Activated CD8-positive, alpha-beta memory T cell treated with anti-CD3 and anti-CD28 coated beads, Interleukin-2, amount 50 U/mL, for 1 hour (primary cell): ENCODE data around the gene NRG2.

ENCODE experiments used
- DNase-seq: peaks from one replicate; pipeline ENCODE4 v3.0.0-alpha.2; 2020; ENCODE audit errors: extremely low read depth

NRG2 gene

DNA sequence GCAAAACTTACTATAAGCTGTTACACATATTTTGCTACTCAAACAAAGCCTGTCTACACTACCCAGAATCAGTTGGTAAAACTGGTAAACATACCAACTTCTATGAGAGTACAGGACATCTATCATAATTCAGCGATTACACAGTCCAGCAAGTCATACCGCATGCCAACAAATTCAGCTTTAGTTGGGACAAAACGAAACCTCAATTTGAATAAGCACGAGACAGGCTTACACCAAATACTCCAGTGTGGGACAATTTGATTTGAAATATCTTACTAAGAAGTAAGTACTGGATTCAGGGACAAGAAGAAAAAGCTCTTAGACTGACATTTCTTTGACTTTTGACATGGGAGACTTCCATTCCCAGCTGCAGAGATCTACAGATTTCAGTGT, 2.0 kb downstream of the NRG2 start:
- DNase-seq: no peak

DNA sequence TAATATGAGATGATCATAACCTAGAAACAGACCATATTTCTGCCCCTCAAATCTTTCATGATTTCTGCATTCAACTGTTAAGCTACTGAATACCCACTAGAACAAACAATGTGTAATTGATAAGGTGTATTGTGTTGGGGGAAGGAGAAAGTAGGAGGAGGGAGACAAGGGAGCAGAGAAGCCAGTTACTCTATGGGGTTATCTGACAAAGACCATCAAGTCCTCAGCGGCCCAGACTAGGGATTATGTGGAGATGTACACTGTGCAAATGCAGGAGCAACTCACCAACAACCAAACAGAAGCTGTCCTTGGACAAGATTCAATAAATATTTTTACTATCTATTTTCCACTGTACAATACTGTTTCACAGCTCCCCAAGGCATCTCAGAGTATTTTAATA, 2.7 kb downstream of the NRG2 start:
- no peak for DNase-seq

DNA sequence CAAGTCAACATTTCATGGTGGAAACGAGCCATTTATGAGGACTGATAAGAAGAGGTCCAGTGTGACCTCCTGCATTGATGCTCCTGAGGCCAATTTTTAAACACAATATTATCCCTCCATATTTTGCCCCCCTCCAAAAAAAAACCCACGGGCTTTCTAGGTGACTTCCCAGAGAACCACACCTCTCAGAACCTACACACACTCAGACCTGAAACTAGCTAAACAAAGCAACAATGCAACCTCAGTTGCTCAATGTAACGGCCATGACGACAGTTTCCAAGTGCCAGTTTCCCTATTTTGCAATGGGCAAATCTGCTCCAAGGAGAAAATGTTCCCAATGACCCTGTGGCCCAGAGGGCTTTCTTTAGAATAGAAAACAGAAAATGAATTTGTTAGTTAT, 3.5 kb downstream of the NRG2 start:
- no peak for DNase-seq

DNA sequence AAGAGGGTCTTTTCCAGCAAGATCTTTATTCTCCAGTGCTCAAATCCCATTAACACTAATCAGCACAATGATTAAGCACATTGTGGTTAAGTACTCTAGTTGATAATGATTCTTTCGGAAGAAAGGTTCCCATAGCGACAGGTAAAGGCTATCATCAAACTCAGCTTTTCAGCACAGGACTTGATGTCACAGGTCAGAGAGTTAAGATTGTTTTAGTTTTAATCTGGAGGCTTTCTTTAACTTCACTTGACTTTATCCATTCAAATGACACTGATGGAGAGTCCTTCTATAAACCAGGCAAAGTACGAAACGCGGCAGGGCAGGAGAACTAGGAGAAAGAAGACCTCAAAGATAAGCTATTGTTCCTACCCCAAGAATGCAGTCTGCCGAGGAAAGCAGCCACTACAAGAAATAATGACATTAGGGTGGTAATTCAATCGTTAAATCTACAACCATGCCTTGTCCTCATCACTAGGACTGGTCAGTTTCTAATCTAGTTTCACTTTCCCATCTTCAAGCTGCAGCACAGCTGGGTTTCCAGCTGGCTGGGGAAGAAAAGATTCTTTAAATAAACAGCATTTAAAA, 4.6 kb downstream of the NRG2 start:
- DNase-seq: no peak

DNA sequence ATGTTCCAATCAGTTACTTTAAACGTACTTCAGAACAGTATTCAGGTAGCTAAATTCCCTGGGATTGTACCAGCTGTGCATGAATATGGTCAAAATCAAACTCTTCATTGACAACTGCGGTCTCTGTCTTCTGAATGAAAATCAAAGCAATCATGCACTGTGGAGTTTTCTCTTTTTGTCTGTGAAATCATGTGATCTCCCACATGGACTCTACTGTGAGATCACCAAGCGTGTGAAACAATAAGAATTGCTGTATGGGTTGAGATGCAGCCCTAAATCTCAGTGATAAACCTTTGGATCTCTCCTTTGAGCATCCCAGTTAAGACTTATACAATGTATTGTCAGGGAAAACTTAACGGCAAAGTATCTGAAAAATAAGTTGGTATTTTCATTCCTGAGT, 6.1 kb downstream of the NRG2 start:
- no peak for DNase-seq

DNA sequence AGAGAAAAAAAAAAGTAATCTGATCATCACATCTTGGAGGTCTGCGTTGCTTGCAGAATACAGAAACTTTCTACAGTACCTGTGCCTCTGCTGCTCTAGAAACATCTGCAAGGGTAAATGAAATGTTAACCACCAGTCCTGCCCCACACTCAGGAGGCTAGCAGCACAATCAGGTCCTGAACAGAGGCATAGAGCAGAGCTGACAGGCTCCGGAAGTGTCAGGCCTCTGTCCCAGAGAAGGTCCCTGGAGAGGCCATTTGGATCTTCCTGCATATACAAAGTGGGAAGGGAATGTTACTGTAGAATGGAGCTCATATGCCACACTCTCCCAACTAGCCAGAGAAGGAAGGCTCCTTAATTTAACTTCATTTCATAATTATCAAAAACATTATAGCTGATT, 7.2 kb downstream of the NRG2 start:
- DNase-seq: no peak

DNA sequence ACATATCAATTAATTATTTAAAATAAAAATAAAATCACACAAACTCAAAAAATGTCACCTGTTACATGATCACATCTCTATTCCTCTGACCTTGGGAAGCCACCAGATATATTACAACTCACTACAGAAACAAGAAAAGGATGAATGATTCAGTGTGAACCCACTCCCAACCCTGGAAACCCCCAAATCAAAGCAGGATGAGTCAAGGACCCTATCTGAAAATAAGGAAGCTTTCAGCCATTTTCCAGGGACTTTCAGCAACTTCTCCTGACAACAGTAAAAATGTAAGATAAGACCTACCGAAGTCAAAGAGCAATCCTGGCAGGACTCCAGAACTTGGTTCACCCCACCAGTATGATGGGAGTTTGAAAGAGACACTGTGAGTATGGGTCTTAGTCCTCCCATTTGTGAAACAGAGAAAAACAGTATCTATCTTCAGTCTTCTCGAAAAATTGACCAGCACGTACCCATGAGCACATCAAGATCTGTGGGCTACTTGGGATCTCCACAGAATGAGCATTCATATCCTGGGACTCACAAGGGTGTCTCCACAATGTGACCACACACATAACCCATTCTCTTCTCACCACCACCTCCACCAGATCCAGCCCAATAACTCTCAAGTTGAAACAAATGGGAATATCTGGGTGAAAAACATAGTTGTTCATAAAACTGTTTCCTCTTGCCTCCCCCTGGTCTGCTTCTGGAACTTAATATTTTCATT, 9.9 kb downstream of the NRG2 start:
- DNase-seq: no peak

DNA sequence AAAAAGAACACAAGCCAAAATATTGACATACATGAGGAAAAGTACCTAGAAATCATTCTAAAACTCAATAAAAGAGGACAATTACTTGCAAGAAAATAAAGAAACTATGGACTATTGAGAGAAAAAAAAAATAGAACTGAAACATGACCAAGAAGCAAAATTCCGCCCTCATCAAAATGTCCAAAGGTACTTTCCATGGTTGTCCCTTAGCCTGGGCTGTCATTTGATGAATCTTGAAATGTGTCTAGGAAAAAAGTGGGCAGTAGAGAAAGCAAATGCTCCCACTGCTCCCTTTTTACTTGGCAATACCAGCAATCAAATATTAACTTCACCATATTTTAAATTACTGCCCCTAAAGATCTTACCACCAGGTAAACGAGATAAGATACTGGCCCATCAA, 10.8 kb downstream of the NRG2 start:
- no peak for DNase-seq

DNA sequence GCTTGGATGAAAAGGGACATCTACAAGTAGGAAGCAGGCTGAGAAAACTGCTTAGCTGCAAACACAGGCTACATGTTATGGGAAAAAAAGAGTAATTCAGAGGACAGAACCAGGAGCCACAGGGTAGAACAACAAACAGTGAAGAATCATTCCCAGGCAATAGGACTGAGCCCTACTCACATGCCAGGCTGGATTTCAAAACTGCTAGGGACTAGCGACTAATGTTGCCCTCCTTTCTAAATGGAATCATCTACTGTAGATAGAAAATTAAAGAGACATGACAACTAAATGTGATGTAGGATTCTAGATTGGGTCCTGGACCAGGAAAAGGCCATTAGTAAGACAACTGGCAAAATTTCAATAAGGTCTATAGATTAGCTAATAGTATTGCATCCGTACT, 15.3 kb downstream of the NRG2 start:
- no peak for DNase-seq

DNA sequence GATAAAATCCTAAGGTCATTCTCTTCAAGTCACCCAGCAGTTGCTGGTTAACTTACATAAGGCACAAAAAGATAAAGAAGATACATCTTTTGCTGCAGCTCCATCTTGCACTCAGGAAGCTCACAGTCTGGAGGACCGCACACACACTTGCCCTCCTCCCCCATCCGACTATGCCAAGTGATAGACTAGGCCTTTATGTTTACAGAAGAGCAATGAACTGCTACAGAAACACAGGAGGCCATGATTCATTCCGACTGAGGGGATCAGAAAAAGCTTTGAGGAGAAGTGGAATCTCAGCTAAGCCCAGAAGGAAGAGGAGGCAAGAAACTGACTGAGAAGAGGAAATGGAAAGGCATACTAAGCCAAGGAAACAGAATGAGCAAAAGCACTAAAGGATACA, 17.4 kb downstream of the NRG2 start:
- DNase-seq: no peak

DNA sequence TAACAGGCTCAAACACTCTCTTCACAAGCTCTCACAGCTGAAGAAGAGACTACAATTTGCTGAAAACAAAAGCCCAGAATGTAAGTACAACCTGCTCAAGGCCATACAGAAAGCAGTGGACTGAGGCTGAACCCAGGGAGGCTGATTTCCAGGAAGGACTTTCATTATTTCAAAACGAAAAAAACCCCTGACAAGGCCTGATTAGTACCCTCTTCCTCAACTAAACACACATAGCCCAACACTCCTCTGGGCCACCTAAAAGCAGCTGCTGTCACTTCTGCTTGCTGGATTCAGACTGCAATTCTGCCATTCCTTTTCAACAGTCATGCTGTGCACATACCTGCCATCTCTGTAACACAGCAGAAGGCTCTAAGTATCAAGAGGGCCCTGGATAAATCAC, 18.2 kb downstream of the NRG2 start:
- no peak for DNase-seq

DNA sequence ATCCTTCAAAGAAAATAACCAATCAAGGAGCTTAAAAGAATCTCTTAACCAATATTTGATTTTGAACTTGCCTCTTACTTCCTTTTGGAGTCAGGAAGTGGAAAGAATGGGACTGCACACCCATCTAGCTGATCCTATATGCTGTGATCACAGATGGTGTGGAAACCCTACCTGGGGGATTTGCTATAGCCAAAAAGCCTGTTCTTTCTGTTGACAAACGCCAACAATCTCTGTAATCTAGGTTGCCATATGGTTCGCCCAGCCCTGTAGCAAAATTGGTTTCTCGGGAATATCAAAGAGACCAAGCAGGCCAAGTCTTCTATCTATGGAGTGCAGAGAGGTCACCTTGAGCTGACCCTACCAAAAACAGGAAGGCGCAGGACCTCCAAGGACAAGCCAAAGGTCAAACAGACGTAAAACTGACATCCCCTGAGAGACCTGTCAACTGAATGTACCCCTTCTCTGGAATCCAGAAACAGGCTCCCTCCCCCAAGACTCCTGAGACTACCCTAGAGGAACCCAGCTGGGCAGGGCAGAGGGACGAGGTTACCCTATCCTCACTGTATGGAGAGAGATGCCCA, 19.4 kb downstream of the NRG2 start:
- no peak for DNase-seq

DNA sequence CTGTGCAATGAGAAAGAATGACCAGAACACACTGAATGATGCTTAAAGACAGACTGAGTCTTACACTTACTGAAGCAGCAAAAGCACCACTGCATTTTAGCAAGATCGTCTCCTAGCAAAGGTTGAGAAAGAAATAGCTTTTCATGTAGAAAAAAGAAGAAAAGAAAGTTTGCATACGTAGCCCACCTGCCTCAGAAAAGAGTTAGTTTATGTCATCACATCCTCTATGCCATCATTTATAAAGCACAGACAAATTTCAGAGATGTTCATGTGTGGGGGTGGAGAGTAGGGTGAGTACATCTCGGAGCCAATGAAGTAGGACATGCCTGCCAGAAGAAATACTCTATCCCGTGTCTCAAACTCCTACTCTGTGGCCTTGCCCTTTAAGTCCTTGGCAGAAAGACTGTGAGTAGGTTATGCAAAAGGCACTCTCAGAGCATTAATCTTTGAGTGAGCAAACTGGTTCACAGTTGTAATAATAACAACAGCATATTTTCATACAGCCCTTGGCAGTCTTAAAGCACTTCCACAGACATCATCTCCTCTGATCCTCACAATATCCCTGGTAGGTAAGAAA, 22.4 kb downstream of the NRG2 start:
- no peak for DNase-seq

DNA sequence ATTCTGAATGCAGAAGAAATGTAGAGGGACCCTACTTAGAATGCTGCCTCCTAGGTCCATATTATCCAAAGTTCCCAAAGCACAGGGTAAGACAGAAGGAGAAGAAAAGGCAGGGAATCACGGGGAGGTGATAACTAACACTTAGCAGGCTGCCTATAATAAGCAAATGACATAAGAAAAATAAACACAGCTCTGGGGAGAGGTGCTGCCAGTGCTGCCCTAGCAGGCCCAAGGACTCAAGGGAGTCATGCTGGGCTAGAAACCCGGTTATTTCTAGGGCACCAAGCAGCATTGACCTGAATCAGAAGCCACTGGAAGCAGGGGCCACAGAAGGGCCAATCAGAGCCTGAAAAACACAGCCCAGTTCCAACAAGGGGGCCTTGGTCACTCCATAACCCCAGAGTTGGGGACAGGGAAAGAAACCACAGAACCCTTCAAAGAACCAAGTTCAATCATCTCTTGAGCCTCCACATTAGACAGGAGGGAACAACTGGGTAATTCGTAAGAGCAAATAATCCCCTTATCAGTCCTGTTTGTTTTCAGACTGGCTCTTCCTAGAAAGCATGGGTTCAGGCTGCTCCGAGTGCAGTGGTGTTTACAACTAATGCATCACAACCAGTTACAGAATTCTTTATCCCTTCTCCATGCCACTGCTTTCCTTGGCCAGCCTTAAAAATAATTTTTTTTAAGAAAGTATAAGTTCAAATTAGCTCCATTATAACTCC, 24.0 kb downstream of the NRG2 start:
- DNase-seq: no peak

DNA sequence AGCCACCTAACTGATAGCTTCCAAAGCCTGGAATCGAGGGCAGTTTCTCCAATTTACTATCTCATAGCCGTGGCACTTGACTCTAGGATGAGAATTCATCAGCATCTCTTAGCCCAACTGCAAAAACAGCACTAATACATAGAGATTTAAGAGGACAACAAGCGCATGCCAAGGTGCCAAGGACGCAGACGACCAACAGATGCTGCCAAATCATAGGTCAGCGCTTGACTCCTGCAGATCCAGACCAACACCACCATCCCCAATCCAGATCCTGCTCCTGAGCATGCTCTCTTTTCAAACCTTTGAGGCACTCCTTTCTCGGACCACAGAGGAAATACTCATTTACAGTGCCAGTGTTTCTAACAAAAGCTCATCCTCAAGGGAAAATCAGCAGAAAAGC, 24.6 kb downstream of the NRG2 start:
- no peak for DNase-seq

DNA sequence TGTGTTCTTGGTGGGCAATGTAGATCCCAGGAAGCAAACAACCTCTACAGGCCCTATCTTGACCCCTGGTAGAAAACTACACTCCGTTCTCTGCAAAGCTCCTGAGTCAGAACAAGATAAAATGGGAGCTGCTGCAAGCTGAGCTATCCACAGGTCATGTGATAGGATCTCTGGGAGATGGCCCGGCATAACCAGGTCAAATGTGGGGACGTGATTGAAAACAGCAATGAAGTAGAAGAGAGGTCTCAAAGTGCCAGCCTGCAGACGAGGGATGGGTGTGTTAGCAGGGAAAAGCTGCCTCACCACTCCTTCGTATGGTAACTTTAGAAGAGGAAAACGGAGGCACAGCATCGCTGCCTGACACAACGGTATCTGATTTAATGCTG, 25.0 kb downstream of the NRG2 start:
- DNase-seq: no peak

DNA sequence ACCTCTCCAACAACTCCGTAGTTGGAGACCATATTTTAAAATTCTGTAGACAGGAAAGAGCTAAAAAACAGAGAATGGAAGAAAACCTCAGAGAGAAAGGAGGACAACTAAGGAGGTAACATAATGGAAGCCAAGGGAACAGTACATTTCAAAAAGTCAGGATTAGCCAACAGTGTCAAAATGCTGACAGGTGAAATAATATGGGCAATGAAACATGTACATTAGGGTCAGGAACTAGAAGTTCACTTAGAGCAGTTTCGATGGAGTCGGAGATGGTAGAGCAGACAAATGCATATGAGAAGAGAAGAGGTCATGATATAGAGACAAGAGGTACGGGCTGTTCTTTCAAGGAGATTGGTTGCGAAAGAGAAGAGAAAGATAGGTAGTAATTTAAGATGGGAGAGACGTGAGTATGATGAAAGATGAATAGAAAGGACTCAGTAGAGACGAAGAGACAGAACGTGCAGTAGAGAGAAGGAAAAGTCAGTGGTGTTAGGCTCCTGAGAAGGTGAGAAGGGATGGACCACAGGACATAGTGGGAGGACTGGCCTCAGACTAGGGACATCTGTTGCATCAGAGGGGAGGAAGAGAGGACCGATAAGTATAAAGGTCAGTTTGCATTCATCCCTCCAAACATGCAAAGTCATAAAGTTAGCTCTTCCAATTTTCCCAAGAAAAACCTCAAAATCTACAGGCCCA, 25.6 kb downstream of the NRG2 start:
- no peak for DNase-seq

DNA sequence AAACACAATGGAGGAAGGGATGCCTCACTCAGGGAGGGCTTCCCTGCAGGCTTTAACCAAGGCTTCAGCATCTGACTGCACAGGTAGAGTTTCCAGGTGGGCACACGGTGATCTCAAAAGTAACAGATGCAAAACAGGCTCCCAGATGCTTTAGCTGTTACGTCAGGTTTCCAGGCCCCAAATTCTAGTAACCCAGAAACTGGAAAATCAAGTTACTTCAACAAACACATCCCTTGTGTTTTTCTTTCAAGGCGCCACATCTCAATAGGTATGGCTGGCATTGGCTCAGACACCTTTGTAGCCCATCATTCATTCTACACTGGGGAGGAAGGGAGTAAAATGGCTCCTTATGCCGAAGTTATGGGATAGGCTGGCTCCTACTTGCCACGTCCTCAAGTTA, 27.4 kb downstream of the NRG2 start:
- DNase-seq: no peak

DNA sequence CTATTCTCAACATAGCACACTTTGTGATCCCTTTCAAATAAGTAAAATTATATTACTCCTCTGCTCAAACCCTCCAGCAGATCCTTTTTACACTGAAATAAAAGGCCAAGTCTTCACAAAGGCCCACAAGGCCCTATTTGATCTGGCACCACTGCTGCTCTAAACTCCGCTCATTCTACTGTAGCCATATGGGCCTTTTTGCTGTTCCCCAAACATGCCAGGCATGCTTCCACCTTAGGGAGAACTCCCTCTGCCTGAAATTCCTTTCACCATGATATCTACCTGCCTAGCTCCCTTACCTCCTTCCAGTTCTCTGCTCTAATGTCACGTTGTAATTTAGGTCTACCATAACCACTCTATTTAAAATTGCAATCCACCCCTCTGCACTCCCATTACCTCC, 28.3 kb downstream of the NRG2 start:
- no peak for DNase-seq

DNA sequence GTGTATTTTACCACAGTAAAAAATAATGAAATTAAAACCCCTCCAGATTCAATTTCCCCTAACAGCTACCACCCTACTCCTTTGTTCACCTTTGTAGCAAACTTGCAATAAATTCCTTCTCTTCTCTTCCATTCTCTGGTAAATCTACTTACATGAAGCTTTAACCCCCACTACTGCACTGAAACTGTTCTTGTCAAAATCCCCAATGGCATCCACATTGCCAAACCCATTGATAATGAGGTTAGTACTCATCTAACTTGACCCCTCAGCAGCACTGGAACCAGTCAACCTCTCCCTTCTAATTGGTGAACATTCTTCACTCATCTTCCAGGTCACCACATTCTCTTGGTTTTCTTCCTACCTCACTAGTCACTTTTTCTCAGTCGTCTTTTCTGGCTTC, 29.6 kb downstream of the NRG2 start:
- no peak for DNase-seq

DNA sequence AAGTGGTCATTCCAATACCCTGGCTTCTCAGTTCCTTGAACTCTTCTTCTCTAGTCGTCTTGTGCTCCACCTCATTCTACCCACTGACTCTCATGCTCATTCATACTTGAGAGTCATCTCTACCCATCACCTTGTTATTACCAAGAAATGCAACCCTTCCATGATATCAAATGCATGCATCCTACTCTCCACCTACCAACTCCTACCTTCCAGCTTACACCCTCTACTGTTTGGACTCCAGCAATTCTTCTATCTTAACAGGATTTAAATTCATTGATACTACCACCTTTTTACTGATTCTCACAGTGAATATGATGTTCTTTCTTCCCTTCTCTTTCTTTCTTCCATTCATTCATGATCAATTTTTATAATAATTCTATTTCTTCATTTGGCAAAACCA, 30.7 kb downstream of the NRG2 start:
- DNase-seq: no peak

DNA sequence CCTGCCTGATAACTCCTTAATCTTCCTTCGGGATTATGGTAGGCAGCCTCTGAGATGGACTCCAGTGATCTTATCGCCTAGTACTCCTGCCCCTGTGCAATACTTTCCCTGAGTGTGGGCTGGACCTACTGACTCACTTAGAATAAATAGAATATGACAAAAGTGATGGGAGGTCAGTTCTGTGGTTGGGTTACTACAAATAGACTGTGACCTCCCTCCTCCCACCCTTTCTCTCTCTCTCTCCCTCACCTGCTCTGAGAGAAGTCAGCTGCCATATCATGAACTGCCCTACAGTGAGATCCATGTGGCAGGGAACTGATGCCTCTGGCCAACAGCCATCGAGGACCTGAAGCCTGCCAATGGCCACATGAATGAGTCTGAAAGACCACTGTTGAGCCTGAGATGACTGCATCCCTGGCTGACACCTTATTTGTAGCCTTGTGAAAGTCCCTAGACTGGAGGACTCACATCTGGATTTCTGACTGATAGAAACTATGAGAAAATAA, 31.7 kb downstream of the NRG2 start:
- no peak for DNase-seq
